Stimulated activated naive CD4-positive, alpha-beta T cell (primary cell): ENCODE measurements around the gene EFL1.

ENCODE experiments used
- DNase-seq, 6 experiments: peaks; one replicate each; lab custom pipeline; 2025; lab: John Stamatoyannopoulos, UW

The EFL1 gene

DNA sequence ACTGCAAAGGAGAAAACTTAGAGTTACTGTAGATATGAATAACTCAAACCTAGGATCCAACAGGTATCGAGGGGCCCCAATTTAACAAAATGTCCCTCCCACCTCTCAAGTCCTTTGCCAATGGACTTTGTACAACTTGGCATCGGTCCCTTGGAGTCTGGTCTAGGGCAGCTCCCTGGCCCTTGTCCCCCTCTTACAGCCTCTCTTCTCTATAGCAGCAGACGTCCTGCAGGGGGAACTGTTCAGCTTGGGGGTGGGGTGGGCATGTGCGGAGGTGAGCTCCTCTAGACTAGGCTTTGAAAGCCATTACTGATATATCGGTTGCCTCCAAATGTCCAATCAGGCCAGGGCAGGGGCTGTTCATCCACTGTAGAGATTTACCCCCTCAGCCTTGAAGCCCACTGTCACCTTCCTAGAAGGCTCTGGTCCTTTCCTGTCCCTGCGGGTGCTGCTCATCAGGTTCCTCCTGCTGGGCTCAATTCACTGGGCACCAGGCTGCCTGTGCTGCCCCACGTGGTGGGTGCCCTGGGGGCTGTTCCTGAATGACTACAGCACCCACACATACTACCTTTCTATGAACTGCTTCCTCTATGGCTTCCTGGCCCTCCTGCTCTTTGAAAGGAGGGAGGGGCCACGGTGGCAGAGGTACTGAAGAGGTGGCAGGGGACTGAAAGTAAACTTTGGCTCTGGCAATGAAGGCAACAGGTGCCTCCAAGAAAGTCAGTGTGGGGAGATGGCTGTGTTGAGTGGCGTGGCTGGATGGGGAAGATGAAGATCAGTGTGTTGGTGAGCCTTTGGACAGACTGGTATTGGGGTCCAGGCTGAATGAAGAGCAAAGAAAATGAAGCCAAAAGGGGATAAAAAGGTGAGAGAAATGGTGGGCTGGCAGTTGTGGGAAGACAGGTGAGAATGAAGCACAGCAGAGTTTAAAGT is 137.9 kb downstream of the EFL1 start:
- DNase-seq = no peak

DNA sequence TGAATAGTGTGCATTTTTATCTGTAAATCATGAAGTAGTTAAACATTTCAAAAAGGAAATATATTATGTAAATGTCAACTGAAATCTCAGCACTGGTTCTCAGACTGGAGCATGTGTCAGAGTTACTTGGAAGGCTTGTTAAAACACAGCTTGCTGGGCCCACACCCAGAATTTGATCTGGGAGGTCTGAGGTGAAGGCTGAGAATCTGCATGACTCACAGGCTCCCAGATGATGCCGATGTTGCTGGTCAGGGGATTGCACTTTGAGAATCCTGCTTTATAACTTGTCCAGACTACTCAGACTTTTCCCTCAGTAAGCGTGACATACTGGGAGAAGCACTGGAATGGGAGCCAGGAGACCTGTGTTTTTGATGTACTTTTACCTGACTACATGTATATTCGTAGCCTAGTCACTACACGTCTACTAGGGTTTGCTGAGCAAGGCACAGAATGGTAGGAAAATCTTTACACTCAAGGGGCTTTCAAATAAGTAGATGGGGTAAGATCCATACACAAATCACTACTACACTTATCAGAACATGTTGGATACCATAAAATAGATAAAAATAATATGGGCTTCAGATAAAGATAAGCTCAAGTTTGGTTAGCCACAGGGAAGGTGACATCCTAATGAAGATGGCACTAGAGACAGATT is 139.7 kb downstream of the EFL1 start:
- no peak for DNase-seq

DNA sequence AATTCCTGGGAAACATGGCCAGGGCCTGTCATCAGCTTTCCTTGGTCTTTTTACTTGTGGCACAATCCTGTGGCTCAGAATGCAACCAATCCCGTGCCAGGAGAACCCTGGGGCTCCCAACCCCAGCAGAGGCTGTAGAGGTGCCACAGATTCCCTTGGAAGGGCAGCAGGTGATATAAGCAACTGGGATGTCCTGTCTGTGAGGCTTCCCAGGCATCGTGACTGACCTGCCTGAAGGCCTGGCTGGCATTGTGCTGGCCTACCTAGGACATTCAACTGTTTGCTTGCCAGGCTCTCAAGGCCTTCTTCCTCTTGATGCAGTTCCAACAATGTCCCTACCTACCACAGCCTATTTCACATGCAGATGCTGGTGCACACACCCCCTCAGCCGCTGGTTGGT is 144.5 kb downstream of the EFL1 start:
- DNase-seq = no peak

DNA sequence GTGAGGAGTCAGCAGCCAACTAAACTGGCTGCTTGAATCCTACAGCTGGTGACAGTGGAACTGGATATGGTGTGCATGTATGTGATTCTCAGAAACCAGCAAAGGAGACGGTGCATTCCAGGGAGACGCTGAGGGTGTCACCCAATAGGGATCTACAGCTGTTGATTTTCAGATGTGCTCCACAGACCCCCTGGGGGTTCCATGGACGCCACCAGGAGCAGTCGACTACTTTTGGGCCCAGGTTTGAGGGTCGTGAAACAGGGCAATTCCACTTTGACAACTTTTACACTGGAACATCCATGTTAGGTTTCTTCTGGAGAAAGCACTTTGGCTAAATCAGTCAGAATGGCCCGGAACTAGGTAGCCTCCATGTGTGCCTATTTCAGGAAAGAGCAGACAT is 145.2 kb downstream of the EFL1 start:
- DNase-seq = no peak

DNA sequence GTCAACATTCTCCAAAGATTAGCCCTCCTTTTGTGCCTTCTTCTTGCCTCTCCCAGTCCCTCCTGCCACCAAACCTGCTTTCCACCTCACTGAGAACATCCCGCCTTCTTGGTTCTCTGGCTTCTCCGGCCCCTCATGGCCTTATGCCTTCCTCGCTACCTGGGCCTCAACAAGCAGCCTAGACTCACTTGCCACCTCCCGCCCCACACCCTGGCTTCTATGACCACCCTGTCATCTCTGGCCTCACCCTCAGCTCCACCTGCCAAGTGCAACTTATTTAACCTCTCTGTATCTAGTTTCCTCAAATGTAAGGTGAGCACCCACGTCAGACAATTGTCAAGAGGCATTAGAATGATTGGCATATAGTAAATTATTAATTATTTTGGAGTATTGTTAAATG is 147.9 kb downstream of the EFL1 start:
- no peak for DNase-seq

DNA sequence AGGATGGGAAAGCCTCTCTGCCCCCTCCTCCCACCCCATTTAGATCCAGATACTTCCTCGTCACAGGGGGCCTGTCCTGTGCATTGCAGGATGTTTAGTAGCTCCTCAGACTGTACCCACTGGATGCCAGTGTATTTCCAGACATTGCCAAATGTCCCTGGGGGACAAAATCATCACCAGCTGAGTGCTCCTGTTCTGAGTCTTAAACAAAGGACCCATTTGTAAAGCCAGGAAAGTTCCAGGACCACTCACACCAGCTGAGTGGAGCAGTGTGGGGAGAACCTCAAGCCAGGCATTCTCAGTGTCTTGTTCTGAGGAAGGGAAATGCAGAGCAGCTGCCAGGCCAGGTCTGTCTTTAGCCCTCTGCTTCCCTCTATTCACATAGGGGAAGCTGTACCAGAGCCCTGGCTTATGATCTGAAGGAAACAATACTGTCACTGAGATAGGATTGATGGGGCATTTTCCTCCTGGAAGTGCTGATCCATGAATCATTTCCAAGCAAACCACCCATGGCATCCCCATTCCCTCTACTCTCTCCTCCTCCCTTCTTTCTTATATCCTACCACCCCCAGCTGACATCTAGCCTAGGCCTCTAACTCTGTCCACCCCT is 149.3 kb downstream of the EFL1 start:
- no peak for DNase-seq

DNA sequence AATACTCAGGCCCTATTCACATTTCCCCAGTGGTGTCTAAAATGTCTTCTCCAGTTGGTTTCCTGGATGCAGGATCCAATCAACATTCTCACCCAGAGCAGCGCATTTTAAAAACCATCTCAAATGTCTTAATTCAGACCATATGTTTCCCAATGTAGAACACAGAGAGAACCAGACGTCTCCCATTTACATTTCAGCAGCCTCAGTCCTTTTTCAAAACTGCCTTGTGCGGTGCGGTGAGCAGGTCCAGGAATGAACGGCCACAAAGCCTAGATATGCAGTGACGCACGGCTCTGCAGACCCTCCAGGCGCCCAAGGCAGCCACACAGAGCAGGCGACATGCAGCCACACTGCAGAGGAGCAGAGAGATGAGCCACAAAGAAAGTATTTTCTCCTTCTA is 150.6 kb downstream of the EFL1 start:
- no peak for DNase-seq

DNA sequence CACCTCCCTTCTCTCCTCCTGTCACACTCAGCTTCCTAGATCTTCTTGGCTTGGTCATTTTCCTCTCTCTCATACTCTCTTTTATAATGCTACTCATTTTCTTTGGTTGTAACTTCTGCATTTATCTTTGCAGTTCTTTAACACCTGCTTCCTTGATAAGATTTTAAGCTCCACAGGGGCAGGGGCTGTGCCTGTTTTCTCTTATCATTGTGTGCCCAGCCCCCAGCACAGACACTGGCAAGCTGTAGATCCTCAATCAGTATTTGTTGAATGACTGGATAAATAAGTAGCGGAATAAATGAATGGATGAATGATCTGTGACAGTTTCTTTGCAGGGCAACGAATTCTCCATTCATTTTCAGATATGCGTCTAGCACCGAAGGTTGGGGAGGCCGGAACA is 152.4 kb downstream of the EFL1 start:
- no peak for DNase-seq

DNA sequence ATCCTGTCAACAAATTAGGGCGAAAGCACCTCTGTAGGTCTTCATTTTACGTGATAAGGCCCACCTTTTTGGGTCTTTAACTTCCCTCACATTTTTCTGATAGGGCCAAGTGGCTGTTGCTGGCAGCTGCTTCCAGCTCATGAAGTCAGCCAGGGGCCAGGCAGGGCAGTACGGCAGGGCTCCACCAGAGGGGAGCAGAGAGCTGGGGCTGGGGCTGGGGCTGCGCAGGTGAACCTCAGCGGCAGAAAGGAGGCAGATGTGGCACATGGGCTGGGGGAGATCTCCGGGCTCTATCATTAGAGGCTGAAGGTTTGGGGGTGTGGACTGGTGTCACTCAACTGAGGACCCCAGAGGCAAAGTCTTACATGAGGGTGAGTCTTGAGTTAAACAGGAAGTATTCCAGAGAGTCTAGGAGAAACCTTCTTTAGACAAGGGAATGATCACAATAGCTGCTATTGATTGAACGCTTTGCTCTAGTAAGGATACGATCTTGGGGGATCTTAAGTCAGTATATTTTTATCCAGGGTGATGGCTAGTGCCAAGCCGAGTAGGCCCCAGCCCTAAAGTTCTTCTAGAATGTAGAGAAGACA is 153.9 kb downstream of the EFL1 start:
- DNase-seq = peak; percentile 5 to 59 (median 46)

DNA sequence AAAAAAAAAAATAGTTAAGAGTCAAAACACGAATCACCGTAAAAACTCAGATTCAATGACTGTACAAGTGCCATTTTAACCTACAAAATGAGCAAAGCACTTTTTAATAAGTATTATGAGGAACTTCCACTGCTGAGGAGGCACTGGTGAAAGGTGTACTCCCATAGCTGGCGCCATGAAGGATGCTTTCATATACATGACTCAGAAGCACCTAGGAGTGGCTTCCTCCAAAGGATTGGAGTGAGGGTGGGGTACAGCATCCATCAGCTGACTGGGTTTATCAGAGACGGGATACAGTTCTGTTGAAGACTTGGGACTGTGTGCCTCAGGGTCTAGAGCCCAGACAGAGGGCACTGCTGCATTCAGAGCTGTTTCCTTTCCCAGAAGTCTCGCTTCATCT is 155.9 kb downstream of the EFL1 start:
- DNase-seq = no peak

DNA sequence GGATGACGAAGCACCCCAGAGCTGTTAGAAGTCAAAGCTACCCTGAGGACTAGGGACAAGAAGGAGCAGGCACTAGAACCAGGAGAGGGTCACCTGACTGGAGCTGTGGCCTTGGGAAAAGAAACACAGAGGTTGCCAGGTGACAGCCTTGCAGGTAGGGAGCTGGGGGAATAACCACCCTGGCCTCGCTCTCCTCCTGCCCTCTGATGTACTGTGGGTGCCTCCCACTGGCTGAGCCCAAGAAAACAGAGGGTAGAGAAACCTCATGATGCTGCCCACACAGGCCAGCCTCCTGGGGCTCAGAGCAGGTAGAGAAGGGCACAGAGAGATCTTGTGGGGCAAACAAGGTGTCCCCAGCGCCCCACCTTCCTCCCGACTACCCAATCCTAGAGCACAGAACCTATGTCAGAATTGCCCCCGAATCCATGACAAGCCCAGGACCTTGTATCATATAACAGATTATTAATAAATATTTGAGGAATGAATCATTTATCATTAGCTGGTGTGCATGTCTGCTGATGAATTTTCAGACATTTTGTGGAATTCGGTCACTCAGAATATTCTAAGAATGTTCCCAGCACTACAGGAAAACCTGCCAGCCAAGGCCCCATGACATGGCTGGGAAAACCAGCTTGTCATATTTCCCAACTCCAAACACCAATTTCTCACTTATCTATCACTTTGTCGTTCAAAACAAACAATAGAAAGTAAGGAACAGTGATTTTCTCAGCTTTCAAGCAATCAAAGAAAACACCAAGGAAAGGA is 156.9 kb downstream of the EFL1 start:
- DNase-seq = no peak

DNA sequence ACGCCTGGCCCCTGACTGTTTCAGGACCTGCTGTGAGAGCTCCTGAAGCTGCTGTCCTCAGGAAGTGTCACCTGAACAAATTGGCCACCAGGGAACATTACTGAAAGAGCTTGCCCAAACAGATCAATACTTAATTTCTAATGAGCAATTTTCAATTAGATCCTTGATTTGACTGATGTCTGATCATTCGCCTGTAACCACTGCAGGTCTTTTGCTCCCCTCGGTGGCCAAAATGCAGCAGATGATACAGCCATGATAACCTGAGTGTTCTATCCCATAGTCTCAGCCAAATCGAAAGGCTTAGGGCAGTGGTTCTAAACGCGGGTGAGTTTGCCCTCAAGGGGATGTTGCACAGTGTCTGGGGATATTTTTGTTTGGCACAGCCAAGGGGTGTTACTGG is 159.1 kb downstream of the EFL1 start:
- no peak for DNase-seq

DNA sequence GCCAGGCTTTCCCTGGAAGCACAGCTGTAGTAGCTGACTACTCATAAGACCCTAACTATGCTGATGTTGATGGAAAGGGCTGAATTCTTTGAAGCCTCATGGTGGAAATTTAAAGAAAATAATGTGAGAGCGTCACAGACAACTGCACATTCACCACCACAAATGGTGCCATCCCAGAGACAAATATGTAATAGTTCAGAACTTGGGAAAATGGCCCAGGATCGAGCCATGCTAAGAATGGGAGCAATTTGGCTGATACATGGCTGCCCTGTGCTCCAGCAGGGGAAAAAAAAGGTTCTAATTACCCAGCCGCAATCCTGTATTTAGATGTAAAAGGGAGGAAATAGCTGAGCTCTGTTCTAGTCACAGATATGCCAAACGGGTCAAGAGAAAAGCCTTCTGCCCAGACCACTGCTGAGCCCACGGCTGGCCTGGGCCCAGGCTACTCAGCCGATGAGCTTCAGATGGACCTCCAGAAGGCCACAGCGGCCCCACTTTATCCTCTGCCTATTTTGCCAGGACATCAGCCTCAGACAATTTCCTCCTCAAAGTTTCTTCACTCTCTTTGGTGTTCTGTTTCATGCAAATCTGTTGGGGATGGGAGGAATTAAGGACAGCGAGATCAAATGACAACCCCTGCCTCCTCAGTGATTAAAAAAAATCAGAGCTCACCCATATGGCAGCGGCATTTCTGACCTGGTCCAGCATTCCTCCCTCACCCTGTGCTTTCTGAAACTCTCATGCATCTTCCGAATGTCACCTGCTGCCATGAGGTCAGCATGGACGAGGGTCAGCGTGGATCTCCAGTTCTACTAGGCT is 162.2 kb downstream of the EFL1 start:
- DNase-seq = no peak

DNA sequence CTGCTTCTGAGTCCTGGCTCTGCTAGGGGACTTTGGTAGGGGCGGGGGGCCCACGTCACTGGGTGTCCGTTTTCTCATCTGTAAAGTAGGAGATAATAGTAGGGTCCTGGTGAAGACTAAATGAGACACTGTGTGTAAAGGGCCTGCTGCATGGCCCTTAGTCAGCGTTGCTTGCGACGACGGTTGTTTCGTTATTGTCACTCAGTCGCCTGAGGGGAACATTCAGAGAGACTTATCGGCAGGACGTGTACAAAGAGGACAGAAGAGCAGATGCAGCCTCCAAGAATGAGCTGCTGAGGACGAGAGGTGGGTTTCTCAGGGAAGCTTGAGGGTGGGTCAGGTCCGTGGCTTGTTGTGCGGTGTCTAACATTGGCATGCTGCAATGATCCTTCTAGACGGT is 163.9 kb downstream of the EFL1 start:
- no peak for DNase-seq

DNA sequence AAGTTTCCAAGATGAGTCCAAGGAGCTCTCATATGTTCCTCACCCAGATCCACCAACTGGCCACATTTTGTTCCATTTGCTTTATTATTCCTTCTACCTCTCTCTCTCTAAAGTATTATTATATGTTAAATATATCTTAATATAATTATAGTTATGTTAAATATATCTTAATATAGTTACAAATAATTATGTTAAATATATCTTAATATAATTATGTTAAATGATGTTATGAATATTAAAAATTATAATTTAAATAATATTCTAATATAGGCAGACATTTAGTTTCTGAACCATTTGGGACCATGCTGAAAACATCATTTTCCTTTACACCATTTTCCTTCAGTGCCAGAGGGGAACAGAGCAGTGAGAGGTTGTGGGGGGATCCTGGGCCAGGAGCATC is 166.7 kb downstream of the EFL1 start:
- DNase-seq = no peak

DNA sequence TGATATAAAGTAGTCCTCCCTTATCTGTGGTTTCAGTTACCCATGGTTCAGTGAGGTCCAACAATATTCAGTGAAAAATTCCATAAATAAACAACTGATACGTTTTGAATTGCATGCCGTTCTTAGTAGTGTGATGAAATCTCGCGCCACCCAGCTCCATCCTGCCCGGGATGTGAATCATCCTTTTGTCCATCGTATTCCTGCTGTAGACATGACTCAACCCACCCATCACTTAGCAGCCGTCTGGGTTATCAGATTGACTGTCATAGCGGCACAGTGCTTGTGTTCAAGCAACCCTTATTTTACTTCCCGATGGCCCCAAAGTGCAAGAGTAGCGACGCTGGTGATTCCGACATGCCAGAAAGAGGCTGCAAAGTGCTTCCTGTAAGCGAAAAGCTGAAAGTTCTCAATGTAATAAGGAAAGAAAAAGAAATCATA is 168.7 kb downstream of the EFL1 start:
- no peak for DNase-seq

DNA sequence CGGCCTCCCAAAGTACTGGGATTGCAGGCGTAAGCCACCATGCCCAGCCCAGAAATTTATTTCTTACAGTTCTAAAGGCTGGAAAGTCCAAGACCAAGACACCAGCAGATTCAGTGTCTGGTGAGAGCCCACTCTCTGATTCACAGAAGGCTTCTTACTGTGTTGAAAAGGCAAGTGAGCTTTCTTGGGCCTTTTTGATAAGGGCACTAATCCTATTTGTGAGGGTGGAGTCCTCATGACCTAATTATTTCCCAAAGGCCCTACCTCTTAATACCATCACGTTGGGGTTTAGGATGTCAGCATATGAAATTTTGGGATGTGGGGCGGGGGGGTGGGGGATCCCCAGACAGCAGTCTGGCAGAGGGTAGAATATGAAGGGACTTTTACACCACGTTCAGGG is 169.2 kb downstream of the EFL1 start:
- DNase-seq = no peak

DNA sequence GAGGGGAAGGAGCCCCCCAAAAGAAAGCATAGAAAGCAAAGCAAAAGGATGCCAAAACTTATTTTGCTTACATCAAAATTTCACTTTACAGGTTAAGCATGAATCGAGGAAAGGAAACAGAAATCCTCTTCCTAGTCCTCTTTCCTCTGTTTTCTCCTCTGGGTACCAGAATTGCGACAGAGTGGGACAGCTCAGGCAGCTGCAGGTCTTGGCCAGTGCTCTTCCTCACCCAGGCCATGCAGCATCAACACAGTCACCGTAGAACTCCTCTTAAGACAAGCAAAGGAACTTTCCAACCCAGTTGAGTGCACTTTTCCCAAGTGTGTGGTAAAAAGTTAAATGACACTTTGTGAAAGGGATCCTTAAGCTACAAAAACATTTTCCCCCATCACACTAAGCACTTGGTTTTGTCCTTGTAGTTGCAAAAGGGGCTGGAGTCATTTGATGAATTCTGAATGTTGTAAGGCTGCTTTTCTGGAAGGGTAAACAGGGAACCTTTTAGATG is 170.8 kb downstream of the EFL1 start:
- DNase-seq = no peak

DNA sequence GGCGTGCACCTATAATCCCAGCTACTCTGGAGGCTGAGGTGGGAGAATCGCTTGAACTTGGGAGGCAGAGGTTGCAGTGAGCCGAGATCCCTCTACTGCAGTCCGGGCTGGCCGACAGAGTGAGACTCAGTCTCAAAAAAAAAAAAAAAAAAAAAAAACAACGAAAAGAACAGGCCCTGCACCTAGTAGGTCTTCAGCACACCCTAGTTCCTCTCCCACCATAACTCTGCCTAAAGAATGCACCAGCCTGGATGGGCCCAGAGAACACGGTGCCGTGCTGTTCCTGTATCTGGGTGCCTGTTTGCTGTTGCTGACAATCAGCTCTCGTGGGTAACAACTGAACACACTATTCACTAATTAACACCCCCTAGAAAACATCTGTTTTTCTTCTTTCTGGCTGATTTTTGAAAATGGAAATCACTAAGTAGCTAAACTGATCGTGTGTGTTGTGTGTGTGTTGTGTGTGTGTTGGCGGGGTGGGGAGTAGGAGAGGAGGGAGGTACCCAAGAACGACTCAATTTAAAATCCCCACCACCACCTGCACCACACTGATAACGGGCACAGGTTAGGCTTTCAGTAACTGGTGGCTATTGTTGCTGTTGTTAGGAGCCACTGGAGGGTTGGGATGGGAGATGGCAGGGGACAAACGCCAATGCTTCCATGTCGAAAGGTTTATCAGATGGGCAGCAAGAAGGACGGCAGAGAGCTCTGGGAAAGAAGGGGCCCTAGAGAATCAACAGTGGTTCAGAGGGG is 176.1 kb downstream of the EFL1 start:
- DNase-seq = no peak
